ENCODE data around the gene PLCB1.
A peak's percentile ranks its signal among the peaks of the same experiment; 100 is the strongest.
"Not testable (repeated sequence)": the region's sequence is repeated elsewhere in the genome, so short reads cannot be mapped to it uniquely, and the experiment has no call there.

The PLCB1 gene

GRCh38 chr20:8844179-8844578 is 712.1 kb downstream of the PLCB1 start:
- no peak for DNase-seq (ENCODE audit: low spot score)
- no peak for TF ChIP-seq CTCF (IDR thresholded peaks at IDR 0.05; ENCODE audit: extremely low read depth, missing control alignments)

GRCh38 chr20:8849990-8850389 is 717.9 kb downstream of the PLCB1 start:
- TF ChIP-seq CTCF (IDR thresholded peaks at IDR 0.05; ENCODE audit: extremely low read depth, missing control alignments), result no peak
- no peak for DNase-seq (ENCODE audit: low spot score)

- no peak for DNase-seq (ENCODE audit: low spot score)
- TF ChIP-seq CTCF (IDR thresholded peaks at IDR 0.05; ENCODE audit: extremely low read depth, missing control alignments), result no peak
Measured at GRCh38 chr20:8851446-8851845, 719.4 kb downstream of the PLCB1 start.

GRCh38 chr20:8851919-8852318 is 719.9 kb downstream of the PLCB1 start:
- DNase-seq (ENCODE audit: low spot score), result not testable (repeated sequence)

- DNase-seq (ENCODE audit: low spot score), result not testable (repeated sequence)
Measured at GRCh38 chr20:8853211-8853610, 721.1 kb downstream of the PLCB1 start.

- peak; percentile 73 for TF ChIP-seq CTCF (IDR thresholded peaks at IDR 0.05; ENCODE audit: extremely low read depth, missing control alignments)
Measured at GRCh38 chr20:8853805-8854338, 721.8 kb downstream of the PLCB1 start.

GRCh38 chr20:8854571-8854970 is 722.5 kb downstream of the PLCB1 start:
- DNase-seq (ENCODE audit: low spot score), result no peak
- TF ChIP-seq CTCF (IDR thresholded peaks at IDR 0.05; ENCODE audit: extremely low read depth, missing control alignments), result no peak

More at GRCh38 chr20:8853805-8854338, 721.8 kb downstream of the PLCB1 start:
- peak; percentile 45 for DNase-seq (ENCODE audit: low spot score)

- DNase-seq (ENCODE audit: low spot score), result no peak
- TF ChIP-seq CTCF (IDR thresholded peaks at IDR 0.05; ENCODE audit: extremely low read depth, missing control alignments), result no peak
Measured at GRCh38 chr20:8855315-8855714, 723.2 kb downstream of the PLCB1 start.

Data from GM20000 (cell line).